ENCODE results near the gene TRIM50.

The TRIM50 gene

DNA sequence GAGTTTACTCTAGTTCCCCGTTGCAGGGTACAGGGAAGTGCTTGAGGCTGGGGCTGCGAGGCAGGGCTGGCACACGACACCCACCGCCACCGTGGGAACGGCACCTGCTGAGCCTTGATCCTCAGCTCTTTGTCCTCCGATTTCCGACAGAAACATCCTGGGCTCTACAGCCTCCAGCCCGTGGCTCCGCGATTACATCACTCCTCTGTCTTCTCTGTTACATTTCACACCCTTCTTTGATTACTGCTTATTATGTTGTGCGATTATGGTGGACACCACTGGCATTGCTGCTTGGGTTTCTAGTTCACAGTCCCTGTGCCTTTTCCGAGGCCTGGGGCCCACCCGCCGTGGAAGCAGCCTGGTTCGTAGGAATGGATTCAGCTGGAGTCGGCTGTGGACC, 26.9 kb upstream of the TRIM50 start:
- Histone ChIP-seq H3K4me2 (ENCODE audit: insufficient read depth, low read length) (no peak overlapping the region), H4K20me1 (ENCODE audit: insufficient read depth, low read length) (no peaks in the 10 kb centered on the region), H3K9ac (ENCODE audit: low read depth, low read length) (no peak overlapping the region), H3K4me1 (ENCODE audit: insufficient read depth, low read length) (no peaks in the 10 kb centered on the region), H3K79me2 (ENCODE audit: insufficient read depth, low read length) (no peaks in the 10 kb centered on the region), H3K27me3 (ENCODE audit: insufficient read depth, low read length, poor library complexity) (no peaks in the 10 kb centered on the region), H3K9me3 (ENCODE audit: insufficient read depth, low read length, severe bottlenecking) (no peaks in the 10 kb centered on the region), H3K36me3 (ENCODE audit: insufficient read depth, low read length) (no peaks in the 10 kb centered on the region), H2AFZ (ENCODE audit: low read depth, low read length) (no peak overlapping the region), H3K4me3 (ENCODE audit: low read depth in 1 of 2, low read length in 2 of 2) (no peak overlapping the region), H3K27ac (ENCODE audit: low read length) (no peak overlapping the region)
- no peak for DNase-seq
- ATAC-seq (ENCODE audit: insufficient read depth, low read depth) = no peak
- TF ChIP-seq, protein P1, sequence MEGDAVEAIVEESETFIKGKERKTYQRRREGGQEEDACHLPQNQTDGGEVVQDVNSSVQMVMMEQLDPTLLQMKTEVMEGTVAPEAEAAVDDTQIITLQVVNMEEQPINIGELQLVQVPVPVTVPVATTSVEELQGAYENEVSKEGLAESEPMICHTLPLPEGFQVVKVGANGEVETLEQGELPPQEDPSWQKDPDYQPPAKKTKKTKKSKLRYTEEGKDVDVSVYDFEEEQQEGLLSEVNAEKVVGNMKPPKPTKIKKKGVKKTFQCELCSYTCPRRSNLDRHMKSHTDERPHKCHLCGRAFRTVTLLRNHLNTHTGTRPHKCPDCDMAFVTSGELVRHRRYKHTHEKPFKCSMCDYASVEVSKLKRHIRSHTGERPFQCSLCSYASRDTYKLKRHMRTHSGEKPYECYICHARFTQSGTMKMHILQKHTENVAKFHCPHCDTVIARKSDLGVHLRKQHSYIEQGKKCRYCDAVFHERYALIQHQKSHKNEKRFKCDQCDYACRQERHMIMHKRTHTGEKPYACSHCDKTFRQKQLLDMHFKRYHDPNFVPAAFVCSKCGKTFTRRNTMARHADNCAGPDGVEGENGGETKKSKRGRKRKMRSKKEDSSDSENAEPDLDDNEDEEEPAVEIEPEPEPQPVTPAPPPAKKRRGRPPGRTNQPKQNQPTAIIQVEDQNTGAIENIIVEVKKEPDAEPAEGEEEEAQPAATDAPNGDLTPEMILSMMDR (IDR thresholded peaks at IDR 0.05; ENCODE audit: borderline replicate concordance, extremely low read depth, low read length, poor library complexity, severe bottlenecking) = no peak
- TF ChIP-seq EZH2 (IDR thresholded peaks at IDR 0.05; ENCODE audit: borderline replicate concordance, low read depth, low read length, severe bottlenecking) = no peak

DNA sequence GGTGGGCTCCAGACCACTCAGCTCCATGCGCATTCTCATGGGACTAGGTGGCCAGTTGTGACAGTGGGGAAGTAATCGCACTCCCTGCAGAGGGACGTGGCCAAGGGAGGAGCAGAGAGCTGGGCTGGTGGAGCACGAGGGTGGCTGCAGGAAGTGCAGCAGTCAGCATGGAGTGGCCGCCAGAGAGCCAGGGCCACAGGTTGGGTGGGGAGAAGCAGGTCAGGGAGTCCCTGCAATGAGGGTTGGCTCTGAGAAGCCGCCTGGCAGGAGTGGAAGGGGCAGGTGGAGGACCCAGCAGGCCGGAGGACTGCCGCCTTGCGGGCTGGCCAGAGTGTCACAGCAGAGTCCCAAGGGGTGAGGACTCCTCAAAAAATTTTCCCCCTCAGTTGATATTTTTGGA, 26.3 kb upstream of the TRIM50 start:
- DNase-seq (no peak), ATAC-seq (ENCODE audit: insufficient read depth, low read depth) (no peak)
- Histone ChIP-seq H3K4me3 (ENCODE audit: low read depth in 1 of 2, low read length in 2 of 2) (no peak overlapping the region), H2AFZ (ENCODE audit: low read depth, low read length) (no peak overlapping the region), H3K36me3 (ENCODE audit: insufficient read depth, low read length) (no peaks in the 10 kb centered on the region), H3K9me3 (ENCODE audit: insufficient read depth, low read length, severe bottlenecking) (no peaks in the 10 kb centered on the region), H3K4me1 (ENCODE audit: insufficient read depth, low read length) (no peaks in the 10 kb centered on the region), H3K27ac (ENCODE audit: low read length) (no peak overlapping the region), H3K79me2 (ENCODE audit: insufficient read depth, low read length) (no peaks in the 10 kb centered on the region), H3K4me2 (ENCODE audit: insufficient read depth, low read length) (no peak overlapping the region), H4K20me1 (ENCODE audit: insufficient read depth, low read length) (no peaks in the 10 kb centered on the region), H3K27me3 (ENCODE audit: insufficient read depth, low read length, poor library complexity) (no peaks in the 10 kb centered on the region), H3K9ac (ENCODE audit: low read depth, low read length) (no peak overlapping the region)
- TF ChIP-seq EZH2 (IDR thresholded peaks at IDR 0.05; ENCODE audit: borderline replicate concordance, low read depth, low read length, severe bottlenecking) = no peak
- TF ChIP-seq, protein P1 (IDR thresholded peaks at IDR 0.05; ENCODE audit: borderline replicate concordance, extremely low read depth, low read length, poor library complexity, severe bottlenecking) = no peak

DNA sequence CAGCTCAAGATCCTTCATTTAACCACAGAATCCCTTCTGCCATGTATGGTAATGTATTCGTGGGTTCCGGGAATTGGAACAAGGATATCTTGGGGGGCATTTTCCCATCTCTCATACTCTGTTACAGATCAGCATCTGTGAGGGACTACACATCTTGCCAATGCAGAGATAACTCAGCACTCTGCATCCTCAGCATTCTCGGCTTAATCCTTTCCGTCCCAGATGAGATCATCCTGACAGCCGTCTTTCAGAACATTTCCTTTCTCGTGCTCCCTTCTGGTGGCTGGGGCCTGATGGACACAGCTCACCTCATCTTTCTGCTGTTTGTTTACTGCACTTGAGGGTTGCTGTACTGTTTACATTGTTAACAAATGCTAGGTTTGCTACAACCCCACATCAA, 25.4 kb upstream of the TRIM50 start:
- Histone ChIP-seq H3K4me1 (ENCODE audit: insufficient read depth, low read length) (no peaks in the 10 kb centered on the region), H3K27ac (ENCODE audit: low read length) (no peak overlapping the region), H3K4me3 (ENCODE audit: low read depth in 1 of 2, low read length in 2 of 2) (no peak overlapping the region), H3K36me3 (ENCODE audit: insufficient read depth, low read length) (no peaks in the 10 kb centered on the region), H3K79me2 (ENCODE audit: insufficient read depth, low read length) (no peaks in the 10 kb centered on the region), H4K20me1 (ENCODE audit: insufficient read depth, low read length) (no peaks in the 10 kb centered on the region), H2AFZ (ENCODE audit: low read depth, low read length) (no peak overlapping the region), H3K4me2 (ENCODE audit: insufficient read depth, low read length) (no peak overlapping the region), H3K27me3 (ENCODE audit: insufficient read depth, low read length, poor library complexity) (no peaks in the 10 kb centered on the region), H3K9ac (ENCODE audit: low read depth, low read length) (no peak overlapping the region), H3K9me3 (ENCODE audit: insufficient read depth, low read length, severe bottlenecking) (no peaks in the 10 kb centered on the region)
- ATAC-seq (ENCODE audit: insufficient read depth, low read depth) (no peak), DNase-seq (no peak)
- TF ChIP-seq, protein P1 (IDR thresholded peaks at IDR 0.05; ENCODE audit: borderline replicate concordance, extremely low read depth, low read length, poor library complexity, severe bottlenecking) = no peak
- TF ChIP-seq EZH2 (IDR thresholded peaks at IDR 0.05; ENCODE audit: borderline replicate concordance, low read depth, low read length, severe bottlenecking) = no peak

DNA sequence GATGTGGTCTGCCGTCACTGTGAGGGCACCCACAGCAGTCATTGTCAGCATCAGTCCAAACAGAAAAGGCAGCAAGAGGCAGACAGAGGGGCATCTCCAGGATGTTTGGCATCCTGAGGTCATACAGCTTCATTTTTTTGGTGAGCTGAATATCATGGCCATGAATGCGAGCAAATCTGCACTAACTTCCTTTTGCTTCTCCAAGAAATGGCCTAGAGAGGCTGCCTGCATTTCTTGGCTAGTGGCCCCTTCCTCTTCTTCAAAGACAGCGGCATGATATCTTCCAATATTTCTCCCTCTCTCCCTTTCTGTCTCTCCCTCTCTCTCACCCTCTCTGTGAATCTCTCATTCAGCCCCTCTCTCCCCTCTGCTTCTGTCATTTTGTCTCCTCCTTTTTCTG, 24.9 kb upstream of the TRIM50 start:
- no peaks in the 10 kb centered on the region for H4K20me1 ChIP-seq (ENCODE audit: insufficient read depth, low read length)
- no peak for ATAC-seq (ENCODE audit: insufficient read depth, low read depth)
- no peak for TF ChIP-seq EZH2 (IDR thresholded peaks at IDR 0.05; ENCODE audit: borderline replicate concordance, low read depth, low read length, severe bottlenecking)
- TF ChIP-seq, protein P1 (IDR thresholded peaks at IDR 0.05; ENCODE audit: borderline replicate concordance, extremely low read depth, low read length, poor library complexity, severe bottlenecking) = no peak
- H3K4me3 ChIP-seq (ENCODE audit: low read depth in 1 of 2, low read length in 2 of 2) = no peak overlapping the region
- no peak overlapping the region for H2AFZ ChIP-seq (ENCODE audit: low read depth, low read length)
- no peak overlapping the region for H3K9ac ChIP-seq (ENCODE audit: low read depth, low read length)
- H3K9me3 ChIP-seq (ENCODE audit: insufficient read depth, low read length, severe bottlenecking) = no peaks in the 10 kb centered on the region
- DNase-seq = no peak
- H3K4me1 ChIP-seq (ENCODE audit: insufficient read depth, low read length) = no peaks in the 10 kb centered on the region
- no peak overlapping the region for H3K27ac ChIP-seq (ENCODE audit: low read length)
- H3K36me3 ChIP-seq (ENCODE audit: insufficient read depth, low read length) = no peaks in the 10 kb centered on the region
- H3K27me3 ChIP-seq (ENCODE audit: insufficient read depth, low read length, poor library complexity) = no peaks in the 10 kb centered on the region
- H3K4me2 ChIP-seq (ENCODE audit: insufficient read depth, low read length) = no peak overlapping the region
- H3K79me2 ChIP-seq (ENCODE audit: insufficient read depth, low read length) = no peaks in the 10 kb centered on the region

Measured in DND-41 (cell line).